ENCODE data around the gene CD55. TPM values are rescaled to one million over a fixed set of nuclear protein-coding genes. Genes with fewer than 3 reads are reported as not detected.

Gene CD55
- 101 and 108 TPM in 2 replicates for total RNA-seq (2014; rRNA removed)
- Bru-seq, nascent RNA = percentile 98 among the genes with signal in this experiment
- BruChase-seq, experiment 1, labeled RNA remaining after a 6-hour chase = percentile 94 among the genes with signal in this experiment
- BruChase-seq, experiment 2, labeled RNA remaining after a 2-hour chase = percentile 99 among the genes with signal in this experiment
- long read RNA-seq, transcript CD55-201 (11 exons, 2,220 nt) = minor isoform, 12 of 586 reads
- long read RNA-seq, transcript CD55-203 (10 exons, 1,691 nt) = minor isoform, 47 of 586 reads
- long read RNA-seq, transcript CD55-204 (10 exons, 2,892 nt) = major isoform, 341 of 586 reads
- long read RNA-seq, partial matches to known transcripts = 41 of 586 reads
- long read RNA-seq, other reads (novel, unspliced or antisense) = 144 of 586 reads

DNA sequence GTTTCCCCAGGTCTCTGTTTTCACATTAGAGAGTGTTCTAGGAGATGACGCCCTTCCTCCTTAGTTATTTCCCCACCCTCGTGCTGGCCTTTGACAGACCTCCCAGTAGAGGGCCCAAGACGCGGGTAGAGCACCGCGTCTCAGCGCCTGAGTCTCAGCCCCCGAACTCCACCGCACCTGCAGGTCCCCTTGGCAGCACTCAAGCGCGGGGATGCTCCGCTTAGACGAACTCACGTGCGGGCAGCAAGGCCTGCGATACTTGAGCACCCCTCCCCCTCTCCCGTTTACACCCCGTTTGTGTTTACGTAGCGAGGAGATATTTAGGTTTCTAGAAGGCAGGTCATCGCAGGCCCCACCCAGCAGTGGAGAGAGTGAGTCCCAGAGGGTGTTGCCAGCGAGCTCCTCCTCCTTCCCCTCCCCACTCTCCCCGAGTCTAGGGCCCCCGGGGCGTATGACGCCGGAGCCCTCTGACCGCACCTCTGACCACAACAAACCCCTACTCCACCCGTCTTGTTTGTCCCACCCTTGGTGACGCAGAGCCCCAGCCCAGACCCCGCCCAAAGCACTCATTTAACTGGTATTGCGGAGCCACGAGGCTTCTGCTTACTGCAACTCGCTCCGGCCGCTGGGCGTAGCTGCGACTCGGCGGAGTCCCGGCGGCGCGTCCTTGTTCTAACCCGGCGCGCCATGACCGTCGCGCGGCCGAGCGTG, at the start of gene CD55:
TSS of gene CD55 (plus strand) at position 600 of the 711 bp plus-strand sequence. CDS start at position 688, 88 bp downstream.
- peaks cover 41% of the 10 kb centered on the region for H4K20me1 ChIP-seq (ENCODE audit: low read length)
- TF ChIP-seq EZH2 (IDR thresholded peaks at IDR 0.05; ENCODE audit: low read length, unreplicated experiment) (no peak), EZH2phosphoT487 (IDR thresholded peaks at IDR 0.05; ENCODE audit: borderline replicate concordance, low read length) (peak; percentile 70; the same call in 1 of the 2 replicates), CTCF (conservative IDR thresholded peaks at IDR 0.05; ENCODE audit: low read depth, low read length) (peak; percentile 72)
- H3F3A ChIP-seq (ENCODE audit: low read length, unreplicated experiment) = no peaks in the 10 kb centered on the region
- intact Hi-C loops (cut with micrococcal nuclease) = loop anchor here (1.0 to 5.0 kb wide), 12 partner anchors 16 to 294 kb away; partner anchors contain the start of gene CR1
- H3K4me3 ChIP-seq (ENCODE audit: low read length) = peak within 1 kb of the TSS; percentile 77
- DNase-seq (peak; percentile 100), ATAC-seq (peak; percentile 86)
- no peaks in the 10 kb centered on the region for H3K9me2 ChIP-seq (replicated peaks; ENCODE audit: low read length)
- peak within 1 kb of the TSS; percentile 88 for H3K4me2 ChIP-seq (ENCODE audit: low read length)
- peaks cover 24% of the 10 kb centered on the region for H3K79me2 ChIP-seq (ENCODE audit: low read length)
- H2AFZ ChIP-seq (ENCODE audit: low read length) = peak within 1 kb of the TSS; percentile 71
- POLR2A ChIA-PET (ENCODE audit: unreplicated experiment) = interaction anchor here (0.5 to 1.3 kb wide), 26 partner anchors 15 to 1424 kb away, joined by 3 to 11 read pairs (median 5); no protein-coding TSS in a partner anchor
- H3K36me3 ChIP-seq (ENCODE audit: low read depth, low read length) = peaks cover 37% of the 10 kb centered on the region
- H3K4me1 ChIP-seq (ENCODE audit: insufficient read depth, low read length) = peaks cover 41% of the 10 kb centered on the region
- BruUV-seq (replicated peaks) = no TSS peak
- H3K9me3 ChIP-seq (ENCODE audit: low read length) = no peaks in the 10 kb centered on the region
- peak within 1 kb of the TSS; percentile 88 for H3K27ac ChIP-seq (ENCODE audit: low read length)
- H3K9ac ChIP-seq (ENCODE audit: low read length) = peak within 1 kb of the TSS; percentile 97
- CTCF ChIA-PET = interaction anchor here (0.5 to 1.5 kb wide), 14 partner anchors 9 to 709 kb away, joined by 3 to 20 read pairs (median 4); no protein-coding TSS in a partner anchor
- H3K27me3 ChIP-seq (ENCODE audit: low read length) = no peaks in the 10 kb centered on the region

DNA sequence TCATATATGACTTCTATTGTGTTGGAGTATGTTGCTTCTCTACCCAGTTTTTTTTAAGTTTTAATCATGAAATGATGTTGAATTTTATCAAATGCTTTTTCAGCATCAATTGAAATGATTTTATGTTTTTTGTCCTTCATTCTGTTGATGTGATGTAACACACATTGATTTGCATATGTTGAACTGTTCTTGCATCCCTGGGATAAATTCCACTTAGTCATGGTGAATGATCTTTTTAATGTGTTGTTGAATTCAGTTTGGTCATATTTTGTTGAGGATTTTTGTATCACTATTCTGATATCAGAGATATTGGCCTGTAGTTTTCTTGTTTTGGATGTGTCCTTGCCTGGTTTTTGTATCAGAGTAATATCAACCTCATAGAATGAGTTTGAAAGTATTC, 46.6 kb upstream of the CD55 start:
- no peak for ATAC-seq

More for the DNA sequence above, 46.6 kb upstream of the CD55 start:
- Histone ChIP-seq H2AFZ (ENCODE audit: low read length) (no peak overlapping the region), H3F3A (ENCODE audit: low read length, unreplicated experiment) (no peaks in the 10 kb centered on the region), H3K4me3 (ENCODE audit: low read length) (no peak overlapping the region), H3K4me1 (ENCODE audit: insufficient read depth, low read length) (no peaks in the 10 kb centered on the region), H4K20me1 (ENCODE audit: low read length) (no peaks in the 10 kb centered on the region), H3K9me2 (replicated peaks; ENCODE audit: low read length) (no peaks in the 10 kb centered on the region), H3K9ac (ENCODE audit: low read length) (no peak overlapping the region), H3K36me3 (ENCODE audit: low read depth, low read length) (no peaks in the 10 kb centered on the region), H3K27ac (ENCODE audit: low read length) (no peak overlapping the region), H3K4me2 (ENCODE audit: low read length) (no peak overlapping the region), H3K9me3 (ENCODE audit: low read length) (no peaks in the 10 kb centered on the region), H3K79me2 (ENCODE audit: low read length) (no peaks in the 10 kb centered on the region), H3K27me3 (ENCODE audit: low read length) (no peaks in the 10 kb centered on the region)
- intact Hi-C loops (cut with micrococcal nuclease) = no loop called here
- TF ChIP-seq EZH2 (IDR thresholded peaks at IDR 0.05; ENCODE audit: low read length, unreplicated experiment) = no peak
- no peak for TF ChIP-seq CTCF (conservative IDR thresholded peaks at IDR 0.05; ENCODE audit: low read depth, low read length)
- TF ChIP-seq EZH2phosphoT487 (IDR thresholded peaks at IDR 0.05; ENCODE audit: borderline replicate concordance, low read length) = no peak
- no TSS peak for BruUV-seq (replicated peaks)
- DNase-seq = no peak
- ChIA-PET POLR2A (ENCODE audit: unreplicated experiment) (no interaction called here), CTCF (no interaction called here)

Measured in PC-3 (cell line).